ENCODE data around the gene LRRC8B. TPM values are rescaled to one million over a fixed set of nuclear protein-coding genes. Genes with fewer than 3 reads are reported as not detected.

The LRRC8B gene
- total and polyA plus RNA-seq, 2 of the 13 experiments (the other 11 are each of a cell fraction or from before 2014, with no cell fraction given): 4.9 to 7.6 TPM

DNA sequence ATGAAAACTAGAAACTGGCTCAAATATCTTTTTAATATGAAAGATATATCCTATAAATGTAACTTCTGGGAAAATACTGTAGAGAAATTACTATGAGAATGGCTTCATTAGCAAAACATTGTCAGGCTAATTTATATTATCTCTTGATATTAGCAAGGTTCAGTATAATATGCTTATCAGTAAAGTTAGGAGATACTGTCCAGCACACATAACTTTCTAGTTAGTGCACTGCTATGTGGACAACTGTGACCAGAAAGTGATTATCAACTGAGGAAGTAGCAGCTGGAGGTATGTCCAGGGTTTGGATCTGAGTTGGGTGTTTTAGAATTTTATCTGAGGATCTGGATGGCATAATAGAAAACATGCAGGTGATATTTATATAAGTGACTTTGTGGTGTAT is 115.8 kb downstream of the LRRC8B start:
- no peak for FAIRE-seq
- POLR2A ChIA-PET: no interaction called here
- Histone ChIP-seq H3K27ac (ENCODE audit: extremely low read length, insufficient read depth, low read length) (no peak overlapping the region), H2AFZ (ENCODE audit: low read length) (no peak overlapping the region), H3K36me3 (replicated peaks in 1 of 2; ENCODE audit: control insufficient read depth in 1 of 2, insufficient read depth in 2 of 2, low read length in 2 of 2) (no peaks in the 10 kb centered on the region), H3K4me2 (ENCODE audit: low read depth, low read length) (no peak overlapping the region), H3K79me2 (ENCODE audit: insufficient read depth, low read length) (no peaks in the 10 kb centered on the region), H3K4me3 (replicated peaks in 1 of 3; ENCODE audit: insufficient read depth in 1 of 3, low read depth in 2 of 3, low read length in 3 of 3) (no peak overlapping the region), H3K4me1 (ENCODE audit: insufficient read depth, low read length) (no peaks in the 10 kb centered on the region), H4K20me1 (ENCODE audit: insufficient read depth, low read length) (no peaks in the 10 kb centered on the region), H3K9ac (ENCODE audit: insufficient read depth, low read depth, low read length) (no peak overlapping the region), H3K27me3 (ENCODE audit: control insufficient read depth in 1 of 2, insufficient read depth in 2 of 2, low read length in 2 of 2) (peaks cover 0 to 6% of the 10 kb centered on the region in 2 experiments; a peak in 2 of 5 replicates), H3K9me3 (ENCODE audit: low read length) (no peaks in the 10 kb centered on the region)
- no peak for TF ChIP-seq ZNF549 (CRISPR knock-in tag; IDR thresholded peaks at IDR 0.05)
- TF ChIP-seq, protein P1, sequence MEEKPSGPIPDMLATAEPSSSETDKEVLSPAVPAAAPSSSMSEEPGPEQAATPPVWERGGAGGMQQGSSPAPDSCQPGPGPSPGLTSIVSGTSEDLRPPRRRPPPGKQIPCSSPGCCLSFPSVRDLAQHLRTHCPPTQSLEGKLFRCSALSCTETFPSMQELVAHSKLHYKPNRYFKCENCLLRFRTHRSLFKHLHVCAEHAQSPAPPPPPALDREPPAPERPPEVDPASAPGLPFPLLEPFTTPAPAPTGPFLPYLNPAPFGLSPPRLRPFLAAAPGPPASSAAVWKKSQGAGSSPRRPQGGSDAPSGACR (CRISPR knock-in tag; IDR thresholded peaks at IDR 0.05): no peak
- no peak for TF ChIP-seq ZNF230 (CRISPR knock-in tag; IDR thresholded peaks at IDR 0.05)
- TF ChIP-seq, protein P2, sequence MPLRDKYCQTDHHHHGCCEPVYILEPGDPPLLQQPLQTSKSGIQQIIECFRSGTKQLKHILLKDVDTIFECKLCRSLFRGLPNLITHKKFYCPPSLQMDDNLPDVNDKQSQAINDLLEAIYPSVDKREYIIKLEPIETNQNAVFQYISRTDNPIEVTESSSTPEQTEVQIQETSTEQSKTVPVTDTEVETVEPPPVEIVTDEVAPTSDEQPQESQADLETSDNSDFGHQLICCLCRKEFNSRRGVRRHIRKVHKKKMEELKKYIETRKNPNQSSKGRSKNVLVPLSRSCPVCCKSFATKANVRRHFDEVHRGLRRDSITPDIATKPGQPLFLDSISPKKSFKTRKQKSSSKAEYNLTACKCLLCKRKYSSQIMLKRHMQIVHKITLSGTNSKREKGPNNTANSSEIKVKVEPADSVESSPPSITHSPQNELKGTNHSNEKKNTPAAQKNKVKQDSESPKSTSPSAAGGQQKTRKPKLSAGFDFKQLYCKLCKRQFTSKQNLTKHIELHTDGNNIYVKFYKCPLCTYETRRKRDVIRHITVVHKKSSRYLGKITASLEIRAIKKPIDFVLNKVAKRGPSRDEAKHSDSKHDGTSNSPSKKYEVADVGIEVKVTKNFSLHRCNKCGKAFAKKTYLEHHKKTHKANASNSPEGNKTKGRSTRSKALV (CRISPR knock-in tag; IDR thresholded peaks at IDR 0.05): no peak
- TF ChIP-seq GABPB1 (CRISPR knock-in tag; IDR thresholded peaks at IDR 0.05): no peak
- TF ChIP-seq KDM1A (CRISPR knock-in tag; IDR thresholded peaks at IDR 0.05): no peak
- TF ChIP-seq, protein P3, sequence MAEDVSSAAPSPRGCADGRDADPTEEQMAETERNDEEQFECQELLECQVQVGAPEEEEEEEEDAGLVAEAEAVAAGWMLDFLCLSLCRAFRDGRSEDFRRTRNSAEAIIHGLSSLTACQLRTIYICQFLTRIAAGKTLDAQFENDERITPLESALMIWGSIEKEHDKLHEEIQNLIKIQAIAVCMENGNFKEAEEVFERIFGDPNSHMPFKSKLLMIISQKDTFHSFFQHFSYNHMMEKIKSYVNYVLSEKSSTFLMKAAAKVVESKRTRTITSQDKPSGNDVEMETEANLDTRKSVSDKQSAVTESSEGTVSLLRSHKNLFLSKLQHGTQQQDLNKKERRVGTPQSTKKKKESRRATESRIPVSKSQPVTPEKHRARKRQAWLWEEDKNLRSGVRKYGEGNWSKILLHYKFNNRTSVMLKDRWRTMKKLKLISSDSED (CRISPR knock-in tag; IDR thresholded peaks at IDR 0.05): no peak
- no peak for TF ChIP-seq PPARG (CRISPR knock-in tag; conservative IDR thresholded peaks at IDR 0.05)
- TF ChIP-seq, protein P4, sequence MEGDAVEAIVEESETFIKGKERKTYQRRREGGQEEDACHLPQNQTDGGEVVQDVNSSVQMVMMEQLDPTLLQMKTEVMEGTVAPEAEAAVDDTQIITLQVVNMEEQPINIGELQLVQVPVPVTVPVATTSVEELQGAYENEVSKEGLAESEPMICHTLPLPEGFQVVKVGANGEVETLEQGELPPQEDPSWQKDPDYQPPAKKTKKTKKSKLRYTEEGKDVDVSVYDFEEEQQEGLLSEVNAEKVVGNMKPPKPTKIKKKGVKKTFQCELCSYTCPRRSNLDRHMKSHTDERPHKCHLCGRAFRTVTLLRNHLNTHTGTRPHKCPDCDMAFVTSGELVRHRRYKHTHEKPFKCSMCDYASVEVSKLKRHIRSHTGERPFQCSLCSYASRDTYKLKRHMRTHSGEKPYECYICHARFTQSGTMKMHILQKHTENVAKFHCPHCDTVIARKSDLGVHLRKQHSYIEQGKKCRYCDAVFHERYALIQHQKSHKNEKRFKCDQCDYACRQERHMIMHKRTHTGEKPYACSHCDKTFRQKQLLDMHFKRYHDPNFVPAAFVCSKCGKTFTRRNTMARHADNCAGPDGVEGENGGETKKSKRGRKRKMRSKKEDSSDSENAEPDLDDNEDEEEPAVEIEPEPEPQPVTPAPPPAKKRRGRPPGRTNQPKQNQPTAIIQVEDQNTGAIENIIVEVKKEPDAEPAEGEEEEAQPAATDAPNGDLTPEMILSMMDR (CRISPR knock-in tag; IDR thresholded peaks at IDR 0.05): no peak
- TF ChIP-seq, protein P5, sequence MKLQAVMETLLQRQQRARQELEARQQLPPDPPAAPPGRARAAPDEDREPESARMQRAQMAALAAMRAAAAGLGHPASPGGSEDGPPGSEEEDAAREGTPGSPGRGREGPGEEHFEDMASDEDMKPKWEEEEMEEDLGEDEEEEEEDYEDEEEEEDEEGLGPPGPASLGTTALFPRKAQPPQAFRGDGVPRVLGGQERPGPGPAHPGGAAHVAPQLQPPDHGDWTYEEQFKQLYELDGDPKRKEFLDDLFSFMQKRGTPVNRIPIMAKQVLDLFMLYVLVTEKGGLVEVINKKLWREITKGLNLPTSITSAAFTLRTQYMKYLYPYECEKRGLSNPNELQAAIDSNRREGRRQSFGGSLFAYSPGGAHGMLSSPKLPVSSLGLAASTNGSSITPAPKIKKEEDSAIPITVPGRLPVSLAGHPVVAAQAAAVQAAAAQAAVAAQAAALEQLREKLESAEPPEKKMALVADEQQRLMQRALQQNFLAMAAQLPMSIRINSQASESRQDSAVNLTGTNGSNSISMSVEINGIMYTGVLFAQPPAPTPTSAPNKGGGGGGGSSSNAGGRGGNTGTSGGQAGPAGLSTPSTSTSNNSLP (IDR thresholded peaks at IDR 0.05; ENCODE audit: low read depth, low read length): no peak
- no peak for TF ChIP-seq POLR2G (IDR thresholded peaks at IDR 0.05; ENCODE audit: low read depth, low read length)
- TF ChIP-seq AHR (CRISPR knock-in tag; IDR thresholded peaks at IDR 0.05): no peak
- TF ChIP-seq NCOA1 (CRISPR knock-in tag; IDR thresholded peaks at IDR 0.05): no peak
- TF ChIP-seq FIP1L1 (IDR thresholded peaks at IDR 0.05; ENCODE audit: borderline replicate concordance, insufficient read depth, low read depth, low read length): no peak
- CTCF ChIA-PET (ENCODE audit: low intra/inter-chr PET ratio, low total read pairs): no interaction called here
- no peak for ATAC-seq
- in situ Hi-C loops (cut with HindIII; ENCODE audit: extremely low pct_ligation_motif_present, low pct_unique_long_range_greater_than_20kb) (no loop called here), intact Hi-C loops (cut with micrococcal nuclease; ENCODE audit: unreplicated experiment) (no loop called here)
- no TSS peak for BruUV-seq (replicated peaks)
- DNase-seq (ENCODE audit: low spot score): no peak
